Activated CD4-positive, alpha-beta T cell treated with anti-CD3 and anti-CD28 coated beads, Interleukin-2, amount 50 U/mL, for 1 hour (primary cell): Measurements from ENCODE around the gene P2RY6.

Experiments
- DNase-seq: peaks from one replicate; pipeline ENCODE4 v3.0.0-alpha.2; 2020

The P2RY6 gene

GRCh38 chr11:73340164-73340563, 68.0 kb downstream of the P2RY6 start:
- no peak for DNase-seq

- DNase-seq: no peak
Measured at GRCh38 chr11:73342633-73343032, 70.5 kb downstream of the P2RY6 start.

GRCh38 chr11:73343076-73343873, 71.1 kb downstream of the P2RY6 start:
- no peak for DNase-seq

GRCh38 chr11:73344191-73344607, 72.1 kb downstream of the P2RY6 start:
- no peak for DNase-seq

- no peak for DNase-seq
Measured at GRCh38 chr11:73345481-73346160, 73.5 kb downstream of the P2RY6 start.

- no peak for DNase-seq
Measured at GRCh38 chr11:73346186-73346935, 74.2 kb downstream of the P2RY6 start.

- DNase-seq: no peak
Measured at GRCh38 chr11:73347067-73347466, 74.9 kb downstream of the P2RY6 start.
